ENCODE data around the gene NCKAP1. TPM values are rescaled to one million over a fixed set of nuclear protein-coding genes. Genes with fewer than 3 reads are reported as not detected.
"Not testable (repeated sequence)": the region's sequence is repeated elsewhere in the genome, so short reads cannot be mapped to it uniquely, and the experiment has no call there.

Gene NCKAP1
- total and polyA plus RNA-seq, 2 donors (not counting 3 experiments of a cell fraction or from before 2014, with no cell fraction given): 49.4 to 130 TPM

GRCh38 chr2:182982941-182983340 is 55.3 kb downstream of the NCKAP1 start:
- DNase-seq (ENCODE audit: low read depth, low spot score): no peak
- H3K27me3 ChIP-seq (ENCODE audit: control insufficient read depth in 2 of 2, insufficient read depth in 2 of 2, low read length in 2 of 2): no peaks in the 10 kb centered on the region
- peaks cover 3 to 14% of the 10 kb centered on the region in 2 experiments for H3K36me3 ChIP-seq (ENCODE audit: control insufficient read depth in 2 of 2, extremely low read depth in 1 of 2, insufficient read depth in 2 of 2, low read length in 2 of 2)
- H2AFZ ChIP-seq (ENCODE audit: low read depth, low read length): no peak overlapping the region
- no peaks in the 10 kb centered on the region for H3K9me3 ChIP-seq (replicated peaks; ENCODE audit: control insufficient read depth, insufficient read depth, low read length)
- H4K20me1 ChIP-seq (replicated peaks; ENCODE audit: control insufficient read depth, extremely low read depth, insufficient read depth, low read length): peaks cover 6% of the 10 kb centered on the region
- no peak overlapping the region for H3K9ac ChIP-seq (replicated peaks; ENCODE audit: extremely low read depth, insufficient read depth, low read length)
- BruUV-seq (replicated peaks): no TSS peak
- ChIA-PET POLR2A (no interaction called here), CTCF (interaction anchor here (1.1 kb wide), 1 partner anchor 216 kb away, joined by 5 read pairs; no protein-coding TSS in a partner anchor)
- TF ChIP-seq EZH2 (IDR thresholded peaks at IDR 0.05; ENCODE audit: borderline replicate concordance, low read depth, low read length, severe bottlenecking): no peak
- no peak for TF ChIP-seq CTCF (IDR thresholded peaks at IDR 0.05; ENCODE audit: extremely low read depth in 1 of 2, insufficient read depth in 1 of 2, low read depth in 1 of 2, low read length in 2 of 2)
- TF ChIP-seq FOS (IDR thresholded peaks at IDR 0.05; ENCODE audit: borderline replicate concordance, insufficient read depth, low read length): no peak
- no peak for TF ChIP-seq MAX (IDR thresholded peaks at IDR 0.05; ENCODE audit: insufficient read depth, insufficient read length)
- TF ChIP-seq GATA2 (IDR thresholded peaks at IDR 0.05; ENCODE audit: insufficient read depth, insufficient read length, low read depth, low read length): no peak
- no peak for TF ChIP-seq POLR2AphosphoS5 (IDR thresholded peaks at IDR 0.05; ENCODE audit: insufficient read depth, low read depth, low read length)
- TF ChIP-seq MYC (IDR thresholded peaks at IDR 0.05; ENCODE audit: low read depth, low read length): no peak
- no peak for TF ChIP-seq POLR2A (IDR thresholded peaks at IDR 0.05; ENCODE audit: low read depth, low read length)
- no peak overlapping the region for H3K27ac ChIP-seq (ENCODE audit: insufficient read depth, low read depth, low read length)
- no peaks in the 10 kb centered on the region for H3K9me1 ChIP-seq (replicated peaks; ENCODE audit: control insufficient read depth, extremely low read depth, insufficient read depth, low read length)
- no peaks in the 10 kb centered on the region for H3K79me2 ChIP-seq (ENCODE audit: control insufficient read depth, insufficient read depth, low read length)
- H3K4me3 ChIP-seq (replicated peaks in 1 of 3; ENCODE audit: insufficient read depth in 1 of 3, low read depth in 1 of 3, low read length in 3 of 3): no peak overlapping the region
- no peaks in the 10 kb centered on the region for H3K4me1 ChIP-seq (ENCODE audit: control insufficient read depth, extremely low read depth, insufficient read depth, low read length)
- H3K4me2 ChIP-seq (ENCODE audit: insufficient read depth, low read length): no peak overlapping the region
- FAIRE-seq: no peak
- intact Hi-C loops (cut with micrococcal nuclease) (no loop called here), dilution Hi-C loops (cut with MboI; ENCODE audit: extremely low pct_ligation_motif_present, low sequenced_read_pairs) (no loop called here)

GRCh38 chr2:182981475-182981874 is 56.8 kb downstream of the NCKAP1 start:
- POLR2A ChIA-PET; FAIRE-seq; H3K27ac ChIP-seq (ENCODE audit: insufficient read depth, low read depth, low read length); dilution Hi-C loops (cut with MboI; ENCODE audit: extremely low pct_ligation_motif_present, low sequenced_read_pairs); H3K9me1 ChIP-seq (replicated peaks; ENCODE audit: control insufficient read depth, extremely low read depth, insufficient read depth, low read length); H3K4me3 ChIP-seq (replicated peaks in 1 of 3; ENCODE audit: insufficient read depth in 1 of 3, low read depth in 1 of 3, low read length in 3 of 3); H3K9ac ChIP-seq (replicated peaks; ENCODE audit: extremely low read depth, insufficient read depth, low read length); H3K9me3 ChIP-seq (replicated peaks; ENCODE audit: control insufficient read depth, insufficient read depth, low read length); H2AFZ ChIP-seq (ENCODE audit: low read depth, low read length); H3K79me2 ChIP-seq (ENCODE audit: control insufficient read depth, insufficient read depth, low read length); DNase-seq (ENCODE audit: low read depth, low spot score); BruUV-seq (replicated peaks); H3K4me1 ChIP-seq (ENCODE audit: control insufficient read depth, extremely low read depth, insufficient read depth, low read length); H3K27me3 ChIP-seq (ENCODE audit: control insufficient read depth in 2 of 2, insufficient read depth in 2 of 2, low read length in 2 of 2); H3K4me2 ChIP-seq (ENCODE audit: insufficient read depth, low read length); H4K20me1 ChIP-seq (replicated peaks; ENCODE audit: control insufficient read depth, extremely low read depth, insufficient read depth, low read length): not testable (repeated sequence)
- peaks cover 3 to 16% of the 10 kb centered on the region in 2 experiments for H3K36me3 ChIP-seq (ENCODE audit: control insufficient read depth in 2 of 2, extremely low read depth in 1 of 2, insufficient read depth in 2 of 2, low read length in 2 of 2)
- intact Hi-C loops (cut with micrococcal nuclease): loop anchor here (2.0 kb wide), 2 partner anchors 215 to 315 kb away; no protein-coding TSS in a partner anchor
- CTCF ChIA-PET: interaction anchor here (0.8 to 4.0 kb wide), 5 partner anchors 24 to 796 kb away, joined by 3 to 164 read pairs (median 10); no protein-coding TSS in a partner anchor

Data from endothelial cell of umbilical vein (primary cell).